Natural killer cell treated with Interleukin-12 subunit alpha and Interleukin-12 subunit beta and Interleukin-15 and Interleukin-18, amount 100 ng/mL, for 72 hours (primary cell): ENCODE measurements around the gene ADAMTS10. TPM values are rescaled to one million over a fixed set of nuclear protein-coding genes. Genes with fewer than 3 reads are reported as not detected.
A peak's percentile ranks its signal among the peaks of the same experiment; 100 is the strongest.

Source experiments
- ATAC-seq, 2 donors: fragments of 150-1000 bp; cut with Tn5 transposase in 1 of 2; sonication (Bioruptor Pico), chemical (Tn5 transposase) in 1 of 2; 2 replicates each; pipeline ENCODE4 v1.10.0; 2021
- DNase-seq: peaks from one replicate; pipeline ENCODE4 v3.0.0; 2022; ENCODE audit warnings: low spot score
- H3K27ac Mint-ChIP-seq, 2 donors: 1 replicate in 1 of 2; 2 replicates in 1 of 2; pipeline ENCODE4 v1.8.0; 2022; ENCODE audit warnings: mixed read lengths in 2 of 2, mild to moderate bottlenecking in 1 of 2, moderate library complexity in 1 of 2
- H3K27me3 Mint-ChIP-seq, 2 donors: 1 replicate in 1 of 2; 2 replicates in 1 of 2; pipeline ENCODE4 v1.8.0; 2022; ENCODE audit warnings: mixed read lengths in 2 of 2
- H3K36me3 Mint-ChIP-seq: one replicate; pipeline ENCODE4 v1.8.0; 2022; ENCODE audit warnings: mixed read lengths
- H3K4me1 Mint-ChIP-seq, 2 donors: 1 replicate in 1 of 2; 2 replicates in 1 of 2; pipeline ENCODE4 v1.8.0; 2022; ENCODE audit warnings: low read depth in 2 of 2, mixed read lengths in 2 of 2, mild to moderate bottlenecking in 1 of 2
- H3K4me3 Mint-ChIP-seq: one replicate; pipeline ENCODE4 v1.8.0; 2022; ENCODE audit warnings: mixed read lengths
- H3K9me3 Mint-ChIP-seq: 2 replicates; pipeline ENCODE4 v1.8.0; 2022; ENCODE audit warnings: mixed read lengths
- total RNA-seq, 2 donors: library from RNA; stranded (reverse); gene quantifications; one replicate each; pipeline ENCODE4 v1.2.3, GENCODE V29; 2022

ADAMTS10 gene
- total RNA-seq, 2 donors from 2014 or later: 8.2 to 11.3 TPM

DNA sequence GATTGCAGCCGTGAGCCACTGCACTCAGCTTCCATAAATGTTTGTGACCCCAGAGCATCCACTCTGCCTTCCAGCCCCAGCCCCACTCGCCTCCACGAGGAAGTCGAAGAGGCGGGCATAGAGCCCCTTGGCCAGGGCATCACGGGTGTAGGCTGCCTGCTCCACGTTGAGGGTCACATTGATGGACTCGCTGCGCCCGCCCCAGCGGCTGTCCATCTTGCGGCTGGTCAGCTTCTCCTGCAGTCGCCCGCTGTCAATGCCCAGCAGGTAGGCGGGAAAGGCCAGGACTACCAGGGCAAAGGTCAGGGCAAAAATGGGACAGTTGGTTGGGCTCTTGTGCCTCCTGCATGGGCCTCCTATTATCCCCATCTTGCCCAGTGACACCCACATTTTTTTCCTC, 60.4 kb downstream of the ADAMTS10 start:
- Mint-ChIP-seq H3K27ac (peak overlapping the region in 1 of 2 donors; percentile 60), H3K27me3 (no peaks in the 10 kb centered on the region), H3K36me3 (peaks cover 19% of the 10 kb centered on the region), H3K4me3 (no peak overlapping the region), H3K9me3 (no peaks in the 10 kb centered on the region), H3K4me1 (peaks cover 16 to 20% of the 10 kb centered on the region in 2 donors)
- ATAC-seq (no peak), DNase-seq (no peak)

DNA sequence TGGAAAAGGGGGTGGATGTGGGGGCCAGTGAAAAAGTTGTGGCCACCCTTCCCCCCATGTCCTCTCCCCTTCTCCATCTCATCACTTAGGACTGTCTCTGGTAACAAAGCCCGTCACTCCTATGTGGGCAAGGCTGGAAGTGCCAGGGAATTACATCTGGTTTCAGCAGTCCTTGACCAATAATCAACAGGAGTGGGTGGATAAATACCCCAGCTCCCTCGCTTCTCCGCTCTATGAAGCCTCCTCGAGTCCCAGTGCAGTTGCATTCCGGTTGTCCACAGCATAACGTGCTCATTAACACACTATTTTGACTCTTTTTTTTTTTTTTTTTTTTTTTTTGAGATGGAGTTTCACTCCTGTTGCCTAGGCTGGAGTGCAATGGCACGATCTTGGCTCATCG, 64.8 kb downstream of the ADAMTS10 start:
- ATAC-seq (no peak), DNase-seq (no peak)
- H3K9me3 Mint-ChIP-seq: no peaks in the 10 kb centered on the region
- no peak overlapping the region for H3K4me3 Mint-ChIP-seq
- peaks cover 9 to 15% of the 10 kb centered on the region in 2 donors for H3K4me1 Mint-ChIP-seq
- H3K27me3 Mint-ChIP-seq: no peaks in the 10 kb centered on the region
- H3K27ac Mint-ChIP-seq: no peak overlapping the region
- peaks cover 5% of the 10 kb centered on the region for H3K36me3 Mint-ChIP-seq

DNA sequence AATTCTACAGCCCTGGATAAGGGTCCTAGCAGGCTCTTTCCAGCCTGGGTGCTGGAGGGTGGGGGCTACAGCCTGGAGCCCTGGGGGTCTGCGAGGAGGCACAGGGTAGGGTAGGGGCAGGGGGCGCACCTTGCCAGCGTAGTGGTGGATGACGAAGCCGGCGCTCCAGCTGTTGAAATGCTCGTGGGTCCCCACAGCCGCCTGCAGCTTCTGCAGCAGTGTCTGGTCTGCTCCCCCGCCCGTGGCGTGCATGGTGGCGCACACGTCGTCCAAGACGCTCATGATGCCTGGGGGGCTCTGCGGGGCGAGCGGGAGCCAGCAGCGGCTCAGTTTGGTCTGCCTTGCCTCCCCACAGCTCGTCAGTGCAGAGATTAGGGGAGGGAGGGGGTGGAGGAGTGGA, 66.3 kb downstream of the ADAMTS10 start:
- no peak overlapping the region for H3K27ac Mint-ChIP-seq
- ATAC-seq (no peak), DNase-seq (no peak)
- peaks cover 5% of the 10 kb centered on the region for H3K36me3 Mint-ChIP-seq
- no peaks in the 10 kb centered on the region for H3K9me3 Mint-ChIP-seq
- peaks cover 9 to 19% of the 10 kb centered on the region in 2 donors for H3K4me1 Mint-ChIP-seq
- no peaks in the 10 kb centered on the region for H3K27me3 Mint-ChIP-seq
- H3K4me3 Mint-ChIP-seq: no peak overlapping the region

DNA sequence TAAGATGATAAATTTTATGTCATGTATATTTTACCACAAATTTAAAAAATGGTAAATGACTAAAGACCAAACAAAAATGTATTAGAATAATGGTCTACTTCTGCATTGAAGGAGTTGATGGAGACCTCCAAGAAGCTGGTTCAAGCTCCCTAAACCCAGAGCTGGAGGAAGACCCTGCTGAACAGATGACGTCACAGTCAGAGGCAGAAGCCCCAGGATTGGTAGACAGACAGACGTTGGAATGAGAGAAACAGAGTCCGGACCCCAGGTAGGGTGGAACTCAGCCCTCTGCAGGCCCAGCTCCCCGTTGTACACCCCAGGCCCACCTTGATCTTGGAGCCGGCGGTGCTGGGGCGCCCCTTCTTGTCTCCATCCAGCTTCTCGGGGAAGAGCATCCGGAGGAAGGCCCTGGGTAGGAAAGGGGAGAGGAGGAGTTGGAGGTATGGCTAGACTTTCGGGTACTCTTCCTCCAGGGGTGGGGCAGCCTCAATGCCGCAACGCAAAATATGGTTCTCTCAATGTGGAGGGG, 70.8 kb downstream of the ADAMTS10 start:
- H3K36me3 Mint-ChIP-seq: peaks cover 16% of the 10 kb centered on the region
- peaks cover 0 to 17% of the 10 kb centered on the region in 2 donors for H3K4me1 Mint-ChIP-seq
- ATAC-seq (no peak), DNase-seq (no peak)
- peak overlapping the region; percentile 51 to 90 for H3K27ac Mint-ChIP-seq
- H3K9me3 Mint-ChIP-seq: no peaks in the 10 kb centered on the region
- no peaks in the 10 kb centered on the region for H3K27me3 Mint-ChIP-seq
- no peak overlapping the region for H3K4me3 Mint-ChIP-seq

DNA sequence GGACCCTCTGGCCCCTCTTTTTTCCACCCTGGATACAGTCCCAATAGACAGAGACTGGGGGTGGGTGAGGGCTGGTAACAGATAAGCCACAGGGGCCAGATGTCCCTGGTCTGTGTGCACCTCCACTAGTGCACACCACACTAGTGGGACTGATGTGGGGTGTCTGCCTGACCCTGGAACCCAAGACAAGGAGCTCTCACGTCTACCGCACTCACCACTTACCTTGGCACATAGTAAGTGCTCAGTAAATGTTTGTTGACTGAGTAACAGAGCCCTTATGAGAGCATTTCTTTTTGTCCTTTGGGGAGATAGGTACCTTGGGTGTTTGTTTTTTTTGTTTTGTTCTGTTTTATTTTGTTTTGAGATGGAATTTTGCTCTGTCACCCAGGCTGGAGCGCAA, 73.4 kb downstream of the ADAMTS10 start:
- Mint-ChIP-seq H3K36me3 (peaks cover 11% of the 10 kb centered on the region), H3K4me1 (peaks cover 0 to 13% of the 10 kb centered on the region in 2 donors), H3K27ac (peak overlapping the region in 1 of 2 donors; percentile 58)

DNA sequence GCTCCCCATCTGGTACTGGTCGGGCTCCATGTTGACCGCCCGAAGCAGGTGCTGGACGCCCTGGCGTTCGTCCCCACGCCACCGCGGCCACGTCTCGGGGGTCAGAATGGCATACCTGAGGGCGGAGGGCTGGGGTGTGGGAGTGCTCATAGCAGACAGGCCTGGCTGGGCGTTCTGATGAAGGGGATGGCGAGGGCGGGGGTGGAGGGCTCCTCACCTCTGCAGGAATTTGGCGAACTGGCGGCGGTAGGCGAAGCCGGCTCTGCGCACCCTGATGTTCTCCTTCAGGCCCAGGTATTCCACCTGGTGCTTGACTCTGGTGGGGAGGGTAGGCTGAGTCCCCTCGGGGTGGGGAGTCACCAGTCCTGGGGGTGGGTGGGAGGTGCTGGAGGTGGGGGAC, 74.2 kb downstream of the ADAMTS10 start:
- ATAC-seq (no peak), DNase-seq (no peak)
- H3K4me3 Mint-ChIP-seq: no peak overlapping the region
- peaks cover 0 to 11% of the 10 kb centered on the region in 2 donors for H3K4me1 Mint-ChIP-seq
- H3K27me3 Mint-ChIP-seq: no peaks in the 10 kb centered on the region
- H3K27ac Mint-ChIP-seq: peak overlapping the region; percentile 7 to 38
- H3K36me3 Mint-ChIP-seq: peaks cover 11% of the 10 kb centered on the region
- H3K9me3 Mint-ChIP-seq: no peaks in the 10 kb centered on the region

More for the DNA sequence above, 73.4 kb downstream of the ADAMTS10 start:
- ATAC-seq: no peak
- no peaks in the 10 kb centered on the region for H3K9me3 Mint-ChIP-seq
- H3K27me3 Mint-ChIP-seq: no peaks in the 10 kb centered on the region
- no peak for DNase-seq
- no peak overlapping the region for H3K4me3 Mint-ChIP-seq

DNA sequence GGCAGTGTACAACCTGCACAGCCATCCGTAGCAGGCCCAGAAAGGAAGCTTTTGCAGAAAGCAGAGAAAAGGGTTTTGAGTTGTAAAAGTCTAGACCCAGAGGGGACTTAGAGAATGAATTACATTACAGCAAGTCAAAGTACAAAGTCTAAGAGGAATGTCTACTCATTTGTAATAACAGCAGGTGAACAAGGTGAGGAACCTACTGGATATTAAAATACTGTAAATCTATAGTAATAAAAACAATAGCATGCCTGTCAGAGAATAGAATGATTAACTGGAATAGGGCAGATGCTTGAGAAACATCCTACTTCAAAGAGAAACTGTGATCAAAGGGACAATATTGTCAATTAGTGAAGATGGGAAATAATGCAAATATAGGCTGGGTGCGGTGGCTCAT, 78.3 kb downstream of the ADAMTS10 start:
- no peak overlapping the region for H3K4me3 Mint-ChIP-seq
- H3K4me1 Mint-ChIP-seq: peaks cover 11 to 20% of the 10 kb centered on the region in 2 donors
- peak overlapping the region; percentile 47 to 67 for H3K27ac Mint-ChIP-seq
- H3K9me3 Mint-ChIP-seq: no peaks in the 10 kb centered on the region
- H3K36me3 Mint-ChIP-seq: peaks cover 31% of the 10 kb centered on the region
- no peak for DNase-seq
- ATAC-seq: no peak
- H3K27me3 Mint-ChIP-seq: no peaks in the 10 kb centered on the region

DNA sequence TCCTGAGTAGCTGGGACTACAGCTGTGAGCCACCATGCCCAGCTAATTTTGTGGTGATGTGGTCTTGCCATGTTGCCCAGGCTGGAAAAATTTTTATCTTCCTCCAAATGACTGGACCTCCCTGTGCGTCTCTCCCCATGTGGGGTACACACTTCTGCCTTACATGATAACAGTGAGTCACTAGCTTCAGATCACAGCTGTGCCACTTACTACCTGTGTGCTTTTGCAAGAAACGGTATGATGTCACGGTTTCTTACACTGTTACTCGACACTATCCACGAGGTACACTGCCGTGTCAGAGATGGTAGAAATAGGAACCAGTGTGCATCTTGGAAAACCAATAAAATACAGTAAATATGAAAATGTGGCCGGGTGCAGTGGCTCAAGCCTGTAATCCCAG, 79.0 kb downstream of the ADAMTS10 start:
- Mint-ChIP-seq H3K9me3 (no peaks in the 10 kb centered on the region), H3K27ac (peak overlapping the region; percentile 47 to 67)

More for the DNA sequence above, 79.0 kb downstream of the ADAMTS10 start:
- peaks cover 11 to 25% of the 10 kb centered on the region in 2 donors for H3K4me1 Mint-ChIP-seq
- H3K4me3 Mint-ChIP-seq: no peak overlapping the region
- ATAC-seq (no peak), DNase-seq (no peak)
- H3K36me3 Mint-ChIP-seq: peaks cover 31% of the 10 kb centered on the region
- H3K27me3 Mint-ChIP-seq: no peaks in the 10 kb centered on the region

Other genes starting within 250 kb of the ADAMTS10 start
- 1 to 10 TPM in 1 of 2 donors, not detected in 1; 1.8 TPM for gene ANGPTL4, start 246.6 kb downstream of the ADAMTS10 start, total RNA-seq
- 100 to 1,000 TPM; 102 to 105 TPM for gene RAB11B, start 220.4 kb downstream of the ADAMTS10 start, total RNA-seq
- gene MARCHF2, start 197.4 kb downstream of the ADAMTS10 start, total RNA-seq: 10 to 100 TPM; 13.7 to 17.0 TPM
- gene HNRNPM, start 165.7 kb downstream of the ADAMTS10 start, total RNA-seq: 100 to 1,000 TPM; 259 to 373 TPM
- gene PRAM1, start 108.1 kb downstream of the ADAMTS10 start, total RNA-seq: 1 to 10 TPM; 1.5 to 2.0 TPM
- 10 to 100 TPM; 15.5 to 16.8 TPM for gene ZNF414, start 96.5 kb downstream of the ADAMTS10 start, total RNA-seq
- 100 to 1,000 TPM; 216 to 232 TPM for gene MYO1F, start 33.3 kb downstream of the ADAMTS10 start, total RNA-seq
- gene NFILZ, start 19.9 kb upstream of the ADAMTS10 start, total RNA-seq: not detected
- not detected for gene ACTL9, start 88.1 kb upstream of the ADAMTS10 start, total RNA-seq
- gene OR2Z1, start 110.9 kb upstream of the ADAMTS10 start, total RNA-seq: not detected
- gene ZNF558, start 221.6 kb upstream of the ADAMTS10 start, total RNA-seq: 10 to 100 TPM; 19.2 to 23.1 TPM
- not detected for gene MBD3L1, start 221.7 kb upstream of the ADAMTS10 start, total RNA-seq